T-cell (primary cell): ENCODE results near the gene GFER. TPM values are rescaled to one million over a fixed set of nuclear protein-coding genes. Genes with fewer than 3 reads are reported as not detected.
A peak's percentile ranks its signal among the peaks of the same experiment; 100 is the strongest.

ENCODE experiments used
- ATAC-seq, 4 experiments: fragments of 200-7000 bp in 3 of 4; fragments of 150-1000 bp in 1 of 4; cut with Tn5 transposase; replicated peaks in 1 of 4; 1 replicate in 3 of 4; 2 replicates in 1 of 4; pipeline ENCODE4 v1.10.0; 2021; ENCODE audit warnings: moderate library complexity in 3 of 4, mild to moderate bottlenecking in 2 of 4, moderate number of reproducible peaks in 1 of 4
- CTCF ChIA-PET, 2 donors: fragments of 300-600 bp; sonication (Branson Sonifier 250); formaldehyde crosslinking; loops; one replicate each; lab custom pipeline; 2022; ENCODE audit warnings: antibody characterized with exemption in 2 of 2; lab: Charles Lee
- POLR2A ChIA-PET, 2 donors: fragments of 300-600 bp; sonication (Branson Sonifier 250); formaldehyde crosslinking; loops; one replicate each; lab custom pipeline; 2022; ENCODE audit warnings: antibody characterized with exemption in 2 of 2; lab: Charles Lee
- DNase-seq, 35 experiments: peaks; one replicate each; pipeline versions ENCODE4 v3.0.0 to v3.0.0-alpha.2; 2013 to 2023
- H3K27ac ChIP-seq: one replicate; pipeline ENCODE4 v1.5.1; 2013; ENCODE audit warnings: low read length
- H3K27me3 ChIP-seq, 2 experiments: replicated peaks in 1 of 2; 1 replicate in 1 of 2; 2 replicates in 1 of 2; pipeline versions ENCODE4 v1.6.1 to v1.7.0; 2013; ENCODE audit warnings: low read length in 1 of 2, mixed read lengths in 1 of 2; ENCODE audit not compliant: control insufficient read depth in 2 of 2, insufficient read depth in 2 of 2; ENCODE audit errors: extremely low read depth in 1 of 2
- H3K36me3 ChIP-seq, 2 donors: 1 replicate in 1 of 2; 2 replicates in 1 of 2; pipeline versions ENCODE4 v1.6.1 to v1.7.0; 2013; ENCODE audit warnings: low read length in 1 of 2; ENCODE audit not compliant: control insufficient read depth in 2 of 2, insufficient read depth in 1 of 2; ENCODE audit errors: extremely low read depth in 1 of 2
- H3K4me1 ChIP-seq, 2 experiments: 1 replicate in 1 of 2; 2 replicates in 1 of 2; pipeline versions ENCODE4 v1.6.1 to v1.7.0; 2013; ENCODE audit warnings: low read length in 2 of 2, mixed read lengths in 1 of 2; ENCODE audit not compliant: insufficient read depth in 2 of 2, control insufficient read depth in 1 of 2; ENCODE audit errors: extremely low read depth in 1 of 2
- H3K4me3 ChIP-seq, 2 donors: 1 replicate in 1 of 2; 2 replicates in 1 of 2; pipeline versions ENCODE4 v1.5.1 to v1.7.0; 2013; ENCODE audit warnings: mild to moderate bottlenecking in 2 of 2, low read length in 1 of 2, moderate library complexity in 1 of 2; ENCODE audit not compliant: control insufficient read depth in 1 of 2; ENCODE audit errors: extremely low read depth in 1 of 2
- H3K9me3 ChIP-seq: 2 replicates; pipeline ENCODE4 v1.7.0; 2013
- H3K27ac Mint-ChIP-seq, 2 donors: one replicate each; pipeline ENCODE4 v1.8.0; 2020 to 2021; ENCODE audit warnings: mild to moderate bottlenecking in 2 of 2, mixed read lengths in 2 of 2
- H3K27me3 Mint-ChIP-seq, 2 donors: one replicate each; pipeline ENCODE4 v1.8.0; 2021 to 2022; ENCODE audit warnings: mixed read lengths in 2 of 2
- H3K36me3 Mint-ChIP-seq: one replicate; pipeline ENCODE4 v1.8.0; 2021; ENCODE audit warnings: mixed read lengths
- H3K4me1 Mint-ChIP-seq, 3 donors: one replicate each; pipeline ENCODE4 v1.8.0; 2020 to 2022; ENCODE audit warnings: mixed read lengths in 3 of 3, mild to moderate bottlenecking in 1 of 3
- H3K4me3 Mint-ChIP-seq, 3 donors: one replicate each; pipeline ENCODE4 v1.8.0; 2020 to 2022; ENCODE audit warnings: mild to moderate bottlenecking in 3 of 3, mixed read lengths in 3 of 3, moderate library complexity in 3 of 3
- H3K9me3 Mint-ChIP-seq, 3 donors: one replicate each; pipeline ENCODE4 v1.8.0; 2020 to 2022; ENCODE audit warnings: mixed read lengths in 3 of 3
- WGBS: methylation state at CpG from one replicate; pipeline ENCODE4 v1.1.5; 2013; ENCODE audit warnings: missing lambda C conversion rate; ENCODE audit not compliant: insufficient coverage; 5-methylcytosine and 5-hydroxymethylcytosine counted together
- total RNA-seq, 35 experiments: library from RNA in 6 of 35; stranded (reverse) in 6 of 35; fragments of 120-200 nt in 1 of 35; gene quantifications; one replicate each; pipeline versions ENCODE4 v1.2.1 to v1.2.4 and lab custom pipeline; 2013 to 2026

Gene GFER
- total RNA-seq, 5 donors from 2014 or later (not counting 1 experiment from before 2014, with no cell fraction given): 16.1 to 31.9 (median 22.0) TPM

DNA sequence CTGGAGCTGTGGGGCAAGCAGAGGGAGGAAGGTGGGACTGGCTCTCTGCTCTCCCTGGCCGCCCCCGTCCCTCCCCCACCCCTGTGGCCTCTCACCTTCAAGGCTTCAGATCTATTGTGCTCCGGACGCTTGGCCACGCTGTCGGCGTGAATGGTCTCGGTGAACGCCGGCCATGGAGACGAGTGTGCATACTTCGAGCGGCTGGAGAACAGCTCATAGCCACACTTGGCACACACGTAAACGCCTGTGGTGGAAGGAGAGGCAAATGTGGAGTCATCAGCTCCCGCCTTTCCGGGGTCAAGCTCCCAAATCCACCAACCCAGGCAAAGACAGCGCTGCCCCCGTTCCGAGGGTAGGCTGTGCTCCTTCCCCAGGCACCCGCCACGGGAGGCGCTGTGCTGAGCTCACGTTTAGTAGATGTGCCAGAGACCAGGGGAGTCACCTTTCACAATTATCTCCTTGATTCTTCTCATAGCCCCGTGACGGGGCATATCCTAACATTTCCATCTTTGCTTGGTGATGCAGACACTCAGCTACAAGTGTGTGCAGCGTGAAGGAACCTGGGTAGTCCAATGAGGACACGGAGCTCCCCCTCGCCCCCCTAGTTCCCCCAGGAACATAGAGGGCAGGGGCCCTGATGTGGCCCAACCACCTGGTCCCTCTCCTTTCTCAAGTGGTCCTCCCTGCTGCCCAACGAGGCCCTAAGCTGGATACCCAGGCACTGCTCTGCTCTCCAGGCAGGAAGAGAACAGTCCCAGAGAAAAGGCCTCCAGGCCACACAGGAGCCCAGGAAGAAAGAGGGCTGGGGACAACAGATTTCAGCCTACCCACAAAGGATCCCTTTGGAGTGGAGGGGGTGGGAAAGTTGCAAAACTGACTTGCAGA is 42.6 kb upstream of the GFER start:
- CTCF ChIA-PET: interaction anchor here in 1 of 2 donors (0.6 to 1.1 kb wide), 3 partner anchors 14 to 160 kb away, joined by 3 to 5 read pairs (median 3); partner anchors contain the start of gene SPSB3
- H3K9me3 ChIP-seq: no peaks in the 10 kb centered on the region
- peak overlapping the region; percentile 80 to 89 (median 82) for H3K4me3 Mint-ChIP-seq
- H3K27ac ChIP-seq: no peak overlapping the region
- no peak overlapping the region for H3K4me3 ChIP-seq
- peaks cover 7 to 21% of the 10 kb centered on the region in 2 donors for H3K36me3 ChIP-seq
- no peak for DNase-seq
- POLR2A ChIA-PET: no interaction called here
- peaks cover 3% of the 10 kb centered on the region for H3K36me3 Mint-ChIP-seq
- 97% methylated on average over 20 of the region's 30 CpGs for WGBS
- H3K4me1 ChIP-seq: peaks cover 2 to 22% of the 10 kb centered on the region in 2 experiments
- H3K9me3 Mint-ChIP-seq: no peaks in the 10 kb centered on the region
- H3K27me3 ChIP-seq: no peaks in the 10 kb centered on the region
- H3K4me1 Mint-ChIP-seq: peaks cover 6 to 23% (median 14%) of the 10 kb centered on the region in 3 donors
- H3K27me3 Mint-ChIP-seq: no peaks in the 10 kb centered on the region
- H3K27ac Mint-ChIP-seq: no peak overlapping the region
- ATAC-seq: no peak

DNA sequence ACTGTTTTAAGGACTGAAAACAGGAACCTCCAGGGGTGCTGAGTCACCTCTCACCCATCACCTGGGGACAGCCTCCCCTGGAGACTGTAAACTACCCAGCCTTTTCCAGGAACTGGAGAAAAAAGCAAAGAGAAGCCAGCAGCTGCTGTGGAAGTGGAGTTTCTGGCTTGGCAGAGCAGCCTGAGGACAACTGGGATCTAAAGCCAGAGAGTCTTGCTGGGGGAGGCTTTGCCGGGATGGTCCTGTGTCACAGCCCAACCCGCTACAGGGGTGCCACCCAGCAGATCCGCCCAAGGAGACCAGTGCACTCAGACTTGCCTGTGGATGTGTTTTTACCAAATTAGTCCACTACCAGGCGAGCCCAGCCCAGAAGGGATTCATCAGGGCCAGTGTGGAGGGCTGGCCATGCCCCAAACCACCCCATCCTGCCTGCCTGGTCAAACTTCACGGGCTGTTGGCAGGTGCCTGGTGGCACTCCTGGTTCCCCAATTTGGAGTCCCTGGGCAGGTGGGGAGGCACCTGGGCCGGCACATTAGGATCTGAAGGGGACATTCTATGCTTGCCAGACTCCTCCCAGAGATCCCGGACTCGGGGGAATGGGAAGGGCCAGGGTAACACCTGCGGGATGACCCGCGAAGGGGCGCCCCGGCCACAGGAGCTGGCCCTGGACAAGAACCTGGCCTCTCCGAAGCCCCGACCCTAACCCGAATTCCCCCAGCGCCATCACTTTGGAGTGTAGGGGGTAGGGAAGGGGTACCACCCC is 41.8 kb upstream of the GFER start:
- ATAC-seq: no peak
- 46% methylated on average over 5 of the region's 17 CpGs for WGBS
- Histone ChIP-seq H3K27ac (peak overlapping the region; percentile 25), H3K36me3 (peaks cover 7 to 21% of the 10 kb centered on the region in 2 donors), H3K4me3 (peak overlapping the region; percentile 70 to 90), H3K27me3 (no peaks in the 10 kb centered on the region), H3K9me3 (no peaks in the 10 kb centered on the region), H3K4me1 (peaks cover 2 to 22% of the 10 kb centered on the region in 2 experiments)
- Mint-ChIP-seq H3K36me3 (peaks cover 3% of the 10 kb centered on the region), H3K9me3 (no peaks in the 10 kb centered on the region), H3K4me1 (peaks cover 6 to 23% (median 14%) of the 10 kb centered on the region in 3 donors), H3K27ac (no peak overlapping the region), H3K4me3 (peak overlapping the region; percentile 80 to 89 (median 82)), H3K27me3 (no peaks in the 10 kb centered on the region)
- peak in 1 of 35 experiments; percentile 32 for DNase-seq
- ChIA-PET CTCF (interaction anchor here in 1 of 2 donors (0.6 to 1.1 kb wide), 3 partner anchors 15 to 160 kb away, joined by 3 to 5 read pairs (median 3); partner anchors contain the start of gene SPSB3), POLR2A (no interaction called here)

DNA sequence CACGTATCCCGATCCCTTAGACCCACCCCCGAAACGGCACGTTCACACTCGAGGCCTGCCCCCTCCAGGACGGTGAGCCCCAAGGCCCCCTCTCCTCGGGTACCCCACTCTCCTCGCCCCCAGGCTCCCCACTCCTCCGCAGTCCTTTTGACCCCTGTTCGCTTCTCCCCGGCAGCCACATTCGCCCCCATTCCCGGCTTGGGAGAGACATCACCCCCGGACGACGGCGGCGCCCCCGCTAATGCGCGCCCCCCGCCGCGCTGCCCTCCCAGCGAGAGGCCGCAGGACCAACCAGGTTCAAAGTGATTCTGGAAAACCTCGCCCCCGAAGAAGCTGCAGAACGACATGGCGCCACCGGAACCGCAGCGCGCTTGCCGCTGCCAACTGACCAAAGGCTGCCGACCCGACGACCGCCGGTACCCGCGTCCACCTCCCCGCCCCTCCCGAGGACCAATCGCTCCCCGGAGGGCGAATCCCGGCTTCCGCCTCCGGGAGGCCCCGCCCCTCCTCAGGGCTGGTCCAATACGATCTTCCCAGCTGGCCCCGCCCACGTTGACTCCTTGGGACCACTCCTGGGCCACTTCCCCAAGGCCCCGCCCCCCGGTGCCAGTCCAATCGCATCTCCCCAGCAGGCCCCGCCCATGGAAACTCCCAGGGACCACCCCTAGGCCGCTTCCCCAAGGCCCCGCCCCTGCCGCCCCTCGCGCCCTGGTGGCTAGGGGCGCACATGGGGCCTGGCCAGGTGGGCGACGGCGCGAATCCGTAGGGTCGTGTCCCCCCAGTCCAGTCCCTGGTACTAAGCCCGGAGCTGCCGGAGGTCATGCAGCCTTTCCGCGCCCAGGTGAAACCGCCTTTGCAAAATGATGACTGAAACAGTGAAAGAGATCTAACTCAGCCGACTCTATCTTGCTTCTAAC is 40.9 kb upstream of the GFER start, which contains the start of gene MSRB1:
TSS of gene MSRB1 (minus strand) at position 390 of the 917 bp plus-strand sequence. CDS start at position 347, 43 bp downstream.
- peak; percentile 94 to 100 (median 98) for DNase-seq
- peak within 1 kb of the TSS; percentile 68 for H3K27ac ChIP-seq
- CTCF ChIA-PET: interaction anchor here in 1 of 2 donors (1.1 kb wide), 1 partner anchor 61 kb away, joined by 3 read pairs; no protein-coding TSS in a partner anchor
- ATAC-seq: peak; percentile 97 to 99 (median 98)
- no peaks in the 10 kb centered on the region for H3K27me3 ChIP-seq
- H3K4me1 ChIP-seq: peaks cover 2 to 22% of the 10 kb centered on the region in 2 experiments
- no peaks in the 10 kb centered on the region for H3K9me3 ChIP-seq
- peaks cover 1% of the 10 kb centered on the region for H3K36me3 Mint-ChIP-seq
- H3K27ac Mint-ChIP-seq: peak within 1 kb of the TSS; percentile 63 to 85
- WGBS: 0% methylated on average over 58 of the region's 77 CpGs
- H3K4me1 Mint-ChIP-seq: peaks cover 6 to 23% (median 14%) of the 10 kb centered on the region in 3 donors
- H3K27me3 Mint-ChIP-seq: no peaks in the 10 kb centered on the region
- POLR2A ChIA-PET: interaction anchor here (0.5 to 1.0 kb wide), 4 partner anchors 14 to 212 kb away, joined by 3 to 12 read pairs (median 5); partner anchors contain the start of genes RPS2 (in 1 of the 2) and TRAF7 (in 1 of the 2)
- peaks cover 7 to 18% of the 10 kb centered on the region in 2 donors for H3K36me3 ChIP-seq
- H3K9me3 Mint-ChIP-seq: no peaks in the 10 kb centered on the region
- H3K4me3 ChIP-seq: peak within 1 kb of the TSS; percentile 70 to 90
- H3K4me3 Mint-ChIP-seq: peak within 1 kb of the TSS; percentile 80 to 89 (median 82)

DNA sequence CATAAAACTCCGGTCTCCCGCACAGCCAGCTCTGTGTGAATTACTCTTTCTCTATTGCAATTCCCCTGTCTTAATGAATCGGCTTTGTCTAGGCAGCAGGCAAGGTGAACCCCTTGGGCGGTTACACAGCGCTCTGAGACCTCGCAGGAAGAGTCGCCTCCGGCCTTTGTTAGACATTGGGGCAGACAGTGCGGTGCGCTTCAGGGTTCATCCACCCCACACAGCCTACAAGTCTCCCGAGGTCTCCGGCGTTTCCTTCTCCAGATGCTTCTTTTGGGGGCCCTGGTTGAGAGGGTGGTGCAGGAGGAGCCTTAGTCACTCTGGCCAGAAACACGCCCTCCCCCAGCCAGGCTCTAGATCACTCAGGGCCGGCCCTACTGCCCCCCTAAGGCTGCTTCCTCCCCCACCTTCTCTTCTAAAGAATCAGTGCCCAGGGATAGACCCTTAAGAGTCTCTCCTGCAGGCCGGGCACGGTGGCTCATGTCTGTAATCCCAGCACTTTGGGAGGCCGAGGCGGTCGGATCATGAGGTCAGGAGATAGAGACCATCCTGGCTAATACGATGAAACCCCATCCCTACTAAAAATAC is 39.3 kb upstream of the GFER start:
- 85% methylated on average over 5 of the region's 21 CpGs for WGBS

DNA sequence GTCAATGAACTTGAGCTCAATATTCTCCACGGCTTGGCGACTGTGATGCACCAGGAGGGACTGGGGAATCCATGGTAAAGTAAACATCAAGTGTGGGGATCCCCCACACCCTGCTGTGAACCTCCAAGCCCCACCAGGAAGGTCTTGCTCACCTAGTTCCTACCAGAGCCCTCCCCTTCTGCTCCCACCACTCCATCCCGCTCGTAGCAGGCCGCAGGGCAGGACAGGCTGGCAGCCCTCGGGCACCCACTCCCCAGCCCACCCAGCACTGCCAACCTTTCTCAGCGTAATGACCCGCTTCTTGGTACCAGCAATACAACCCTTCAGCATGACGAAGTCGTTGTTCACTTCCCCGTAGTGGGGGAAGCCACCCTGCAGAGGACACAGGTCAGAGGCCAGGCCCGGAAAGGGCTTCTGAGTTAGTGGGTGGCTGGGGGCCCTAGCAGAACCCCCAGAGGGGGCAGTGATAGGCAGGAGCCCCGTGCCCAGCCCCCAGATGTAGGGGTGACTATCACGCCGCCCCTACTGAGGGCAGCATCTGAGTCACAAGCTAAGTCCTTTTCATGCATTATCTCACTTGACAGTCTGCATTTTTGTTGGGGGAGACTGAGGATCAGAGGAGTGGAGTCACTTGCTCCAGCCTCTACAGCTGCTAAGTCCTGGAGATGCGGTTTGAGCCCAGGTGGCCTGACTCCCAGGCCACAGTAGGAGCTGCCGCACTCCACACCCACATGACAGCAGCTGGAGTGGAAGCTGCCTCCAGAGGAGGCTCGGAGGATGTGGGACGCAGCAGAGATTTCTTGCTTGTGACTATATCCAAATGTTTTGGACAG is 38.2 kb upstream of the GFER start:
- peaks cover 2 to 22% of the 10 kb centered on the region in 2 experiments for H3K4me1 ChIP-seq
- Mint-ChIP-seq H3K27me3 (no peaks in the 10 kb centered on the region), H3K4me3 (no peak overlapping the region), H3K4me1 (peaks cover 6 to 23% (median 14%) of the 10 kb centered on the region in 3 donors), H3K9me3 (no peaks in the 10 kb centered on the region), H3K36me3 (no peaks in the 10 kb centered on the region), H3K27ac (no peak overlapping the region)
- no peak overlapping the region for H3K4me3 ChIP-seq
- ATAC-seq (no peak), DNase-seq (no peak)
- WGBS: 91% methylated on average over 13 of the region's 19 CpGs
- peaks cover 0 to under 1% of the 10 kb centered on the region in 2 donors for H3K36me3 ChIP-seq
- H3K9me3 ChIP-seq: no peaks in the 10 kb centered on the region
- ChIA-PET CTCF (no interaction called here), POLR2A (no interaction called here)
- H3K27ac ChIP-seq: no peak overlapping the region
- H3K27me3 ChIP-seq: peaks cover 0 to 5% of the 10 kb centered on the region in 2 experiments

More for the DNA sequence above, 39.3 kb upstream of the GFER start:
- CTCF ChIA-PET: no interaction called here
- Histone ChIP-seq H3K36me3 (peaks cover 3 to 4% of the 10 kb centered on the region in 2 donors), H3K9me3 (no peaks in the 10 kb centered on the region), H3K27ac (no peak overlapping the region), H3K4me3 (no peak overlapping the region), H3K4me1 (peaks cover 2 to 22% of the 10 kb centered on the region in 2 experiments), H3K27me3 (no peaks in the 10 kb centered on the region)
- ATAC-seq (no peak), DNase-seq (no peak)
- no peaks in the 10 kb centered on the region for H3K36me3 Mint-ChIP-seq
- H3K27ac Mint-ChIP-seq: no peak overlapping the region
- H3K27me3 Mint-ChIP-seq: no peaks in the 10 kb centered on the region
- POLR2A ChIA-PET: interaction anchor here in 1 of 2 donors (0.7 kb wide), 1 partner anchor 20 kb away, joined by 11 read pairs; no protein-coding TSS in a partner anchor
- H3K9me3 Mint-ChIP-seq: no peaks in the 10 kb centered on the region
- H3K4me3 Mint-ChIP-seq: peak overlapping the region; percentile 46 to 89 (median 63)
- peaks cover 6 to 23% (median 14%) of the 10 kb centered on the region in 3 donors for H3K4me1 Mint-ChIP-seq
